H9 (cell line): ENCODE data around the gene SLC26A6. TPM values are rescaled to one million over a fixed set of nuclear protein-coding genes. Genes with fewer than 3 reads are reported as not detected.

Experiments
- DNase-seq: peaks from one replicate; pipeline ENCODE4 v3.0.0-alpha.2; 2017
- H2AFZ ChIP-seq: one replicate; pipeline ENCODE4 v1.6.1; 2013; ENCODE audit warnings: mild to moderate bottlenecking, low read length, control low read depth, moderate library complexity
- H2AK5ac ChIP-seq: 2 replicates; pipeline ENCODE4 v1.6.1; 2013; ENCODE audit warnings: low read length, control low read depth, mixed read lengths; ENCODE audit not compliant: insufficient read length
- H2BK120ac ChIP-seq: one replicate; pipeline ENCODE4 v1.6.1; 2013; ENCODE audit warnings: low read depth, mild to moderate bottlenecking, low read length, control low read depth, inconsistent platforms; ENCODE audit not compliant: poor library complexity, severe bottlenecking
- H2BK12ac ChIP-seq: 2 replicates; pipeline ENCODE4 v1.6.1; 2013; ENCODE audit warnings: low read length, control low read depth, mixed read lengths, low read depth; ENCODE audit not compliant: insufficient read length
- H2BK15ac ChIP-seq: 2 replicates; pipeline ENCODE4 v1.6.1; 2013; ENCODE audit warnings: low read depth, low read length, control low read depth
- H2BK20ac ChIP-seq: one replicate; pipeline ENCODE4 v1.6.1; 2013; ENCODE audit warnings: low read depth, mild to moderate bottlenecking, low read length, control low read depth, inconsistent platforms; ENCODE audit not compliant: poor library complexity, severe bottlenecking
- H2BK5ac ChIP-seq: 2 replicates; pipeline ENCODE4 v1.6.1; 2013; ENCODE audit warnings: low read length, control low read depth, mixed read lengths; ENCODE audit not compliant: insufficient read length
- H3K14ac ChIP-seq: 2 replicates; pipeline ENCODE4 v1.6.1; 2013; ENCODE audit warnings: low read length, control low read depth; ENCODE audit not compliant: insufficient read depth
- H3K18ac ChIP-seq: 2 replicates; pipeline ENCODE4 v1.6.1; 2013; ENCODE audit warnings: low read depth, mild to moderate bottlenecking, mixed read lengths, low read length, control low read depth; ENCODE audit not compliant: insufficient read length
- H3K23ac ChIP-seq: 2 replicates; pipeline ENCODE4 v1.6.1; 2013; ENCODE audit warnings: low read length, control low read depth, mixed read lengths, low read depth; ENCODE audit not compliant: insufficient read length
- H3K23me2 ChIP-seq: 2 replicates; pipeline ENCODE4 v1.6.1; 2013; ENCODE audit warnings: low read depth, mild to moderate bottlenecking, mixed read lengths, low read length, control low read depth; ENCODE audit not compliant: insufficient read length, poor library complexity, severe bottlenecking
- H3K27ac ChIP-seq: 2 replicates; pipeline ENCODE4 v1.5.1; 2013; ENCODE audit warnings: low read length, control low read depth, mixed read lengths, low read depth; ENCODE audit not compliant: insufficient read length
- H3K27me3 ChIP-seq: 2 replicates; pipeline ENCODE4 v1.6.1; 2013; ENCODE audit warnings: low read length, control low read depth, inconsistent platforms; ENCODE audit not compliant: insufficient read depth
- H3K4ac ChIP-seq: 2 replicates; pipeline ENCODE4 v1.6.1; 2013; ENCODE audit warnings: low read depth, mild to moderate bottlenecking, control low read depth, inconsistent platforms, low read length, moderate library complexity
- H3K4me1 ChIP-seq: 2 replicates; pipeline ENCODE4 v1.6.1; 2013; ENCODE audit warnings: low read length, control low read depth, inconsistent platforms; ENCODE audit not compliant: insufficient read depth
- H3K4me2 ChIP-seq: 2 replicates; pipeline ENCODE4 v1.6.1; 2013; ENCODE audit warnings: low read length, control low read depth, mixed read lengths; ENCODE audit not compliant: insufficient read length, insufficient read depth
- H3K56ac ChIP-seq: 2 replicates; pipeline ENCODE4 v1.6.1; 2013; ENCODE audit warnings: low read depth, mild to moderate bottlenecking, mixed read lengths, low read length, control low read depth; ENCODE audit not compliant: insufficient read length
- H3K79me1 ChIP-seq: 2 replicates; pipeline ENCODE4 v1.6.1; 2013; ENCODE audit warnings: low read depth, mild to moderate bottlenecking, moderate library complexity, low read length, control low read depth, inconsistent platforms; ENCODE audit not compliant: insufficient read depth, poor library complexity, severe bottlenecking
- H3K79me2 ChIP-seq: 2 replicates; pipeline ENCODE4 v1.6.1; 2013; ENCODE audit warnings: low read length, control low read depth, inconsistent platforms; ENCODE audit not compliant: insufficient read depth
- H3K9ac ChIP-seq: 2 replicates; pipeline ENCODE4 v1.6.1; 2013; ENCODE audit warnings: low read length, control low read depth, mixed read lengths; ENCODE audit not compliant: insufficient read length; ENCODE audit errors: extremely low read depth
- H3K9me3 ChIP-seq: one replicate; pipeline ENCODE4 v1.6.1; 2013; ENCODE audit warnings: low read depth, low read length, inconsistent platforms; ENCODE audit not compliant: control insufficient read depth
- H3T11ph ChIP-seq: one replicate; pipeline ENCODE4 v1.6.1; 2013; ENCODE audit warnings: mild to moderate bottlenecking, low read length, control low read depth, inconsistent platforms
- H4K20me1 ChIP-seq: one replicate; pipeline ENCODE4 v1.6.1; 2013; ENCODE audit not compliant: control insufficient read depth, insufficient read length, insufficient read depth
- H4K5ac ChIP-seq: 2 replicates; pipeline ENCODE4 v1.6.1; 2013; ENCODE audit warnings: low read depth, mild to moderate bottlenecking, mixed read lengths, low read length, control low read depth; ENCODE audit not compliant: insufficient read length
- H4K8ac ChIP-seq: replicated peaks from 2 replicates; pipeline ENCODE4 v1.6.1; 2013; ENCODE audit warnings: low read length, control low read depth, mixed read lengths, low read depth; ENCODE audit not compliant: insufficient read length
- H4K91ac ChIP-seq: 2 replicates; pipeline ENCODE4 v1.6.1; 2013; ENCODE audit warnings: low read depth, mild to moderate bottlenecking, moderate library complexity, mixed read lengths, low read length, control low read depth; ENCODE audit not compliant: insufficient read length
- H3K27ac Mint-ChIP-seq, 3 experiments: 2 replicates in 2 of 3; 3 replicates in 1 of 3; pipeline ENCODE4 v1.8.0; 2020 to 2021; ENCODE audit warnings: mixed read lengths in 3 of 3, mild to moderate bottlenecking in 1 of 3, moderate library complexity in 1 of 3
- H3K27me3 Mint-ChIP-seq: 2 replicates; pipeline ENCODE4 v1.8.0; 2021; ENCODE audit warnings: low read depth, mild to moderate bottlenecking, moderate library complexity, mixed read lengths
- H3K36me3 Mint-ChIP-seq, 3 experiments: 2 replicates in 2 of 3; 3 replicates in 1 of 3; pipeline ENCODE4 v1.8.0; 2020 to 2021; ENCODE audit warnings: low read depth in 3 of 3, mixed read lengths in 3 of 3; ENCODE audit not compliant: insufficient read depth in 1 of 3
- H3K4me1 Mint-ChIP-seq, 2 experiments: 2 replicates each; pipeline ENCODE4 v1.8.0; 2020; ENCODE audit warnings: mixed read lengths in 2 of 2
- H3K4me3 Mint-ChIP-seq, 2 experiments: 2 replicates in 1 of 2; 3 replicates in 1 of 2; pipeline ENCODE4 v1.8.0; 2020 to 2021; ENCODE audit warnings: mild to moderate bottlenecking in 2 of 2, mixed read lengths in 2 of 2, moderate library complexity in 1 of 2
- H3K9me3 Mint-ChIP-seq, 2 experiments: 2 replicates in 1 of 2; 3 replicates in 1 of 2; pipeline ENCODE4 v1.8.0; 2020; ENCODE audit warnings: mild to moderate bottlenecking in 2 of 2, mixed read lengths in 2 of 2, moderate library complexity in 1 of 2
- CTCF ChIP-seq: fragments of 200-600 bp; sonication (generic); conservative IDR thresholded peaks from 3 replicates; pipeline ENCODE4 v1.8.0; 2021; ENCODE audit warnings: antibody characterized with exemption, mild to moderate bottlenecking
- WGBS: extraction: QIAGEN DNeasy Blood & Tissue Kit; methylation state at CpG from one replicate; pipeline ENCODE4 v1.1.7; 2013; ENCODE audit warnings: missing lambda C conversion rate, low lambda C conversion rate, mixed read lengths; ENCODE audit not compliant: insufficient read length; ENCODE audit errors: extremely low coverage; 5-methylcytosine and 5-hydroxymethylcytosine counted together
- total RNA-seq: library from RNA; stranded (reverse); gene quantifications from 2 replicates; pipeline ENCODE4 v1.2.1, GENCODE V29; 2021

SLC26A6 gene
- total RNA-seq, 1 experiment from 2014 or later, result 61.3 TPM

GRCh38 chr3:48660800-48661400 lies 25.6 kb upstream of the SLC26A6 start:
- H3K4ac ChIP-seq, result no peak overlapping the region
- no peak overlapping the region for H2BK12ac ChIP-seq
- no peak overlapping the region for H2BK120ac ChIP-seq
- Mint-ChIP-seq H3K9me3 (peaks cover 2 to 3% of the 10 kb centered on the region in 2 experiments; a peak in 2 of 5 replicates), H3K27me3 (peaks cover 4% of the 10 kb centered on the region; the same call in 1 of the 2 replicates), H3K27ac (no peak overlapping the region), H3K36me3 (peaks cover 23 to 37% (median 30%) of the 10 kb centered on the region in 3 experiments), H3K4me1 (peaks cover 16 to 25% of the 10 kb centered on the region in 2 experiments), H3K4me3 (peak overlapping the region; percentile 14 to 84; a peak in 2 of 5 replicates)
- TF ChIP-seq CTCF, result no peak
- H3T11ph ChIP-seq, result no peak overlapping the region
- H2BK5ac ChIP-seq, result no peak overlapping the region
- H3K23ac ChIP-seq, result no peak overlapping the region
- H4K8ac ChIP-seq, result no peak overlapping the region
- H3K18ac ChIP-seq, result no peak overlapping the region
- H3K9me3 ChIP-seq, result no peaks in the 10 kb centered on the region
- H3K14ac ChIP-seq, result no peak overlapping the region
- H3K27ac ChIP-seq, result no peak overlapping the region
- H3K9ac ChIP-seq, result no peak overlapping the region
- H2BK15ac ChIP-seq, result no peak overlapping the region
- peaks cover 18% of the 10 kb centered on the region for H3K23me2 ChIP-seq
- no peaks in the 10 kb centered on the region for H3K79me2 ChIP-seq
- H4K5ac ChIP-seq, result no peak overlapping the region
- WGBS, result no CpG with 5 or more reads among the region's 61 CpGs
- no peak overlapping the region for H2AK5ac ChIP-seq
- H4K20me1 ChIP-seq, result no peaks in the 10 kb centered on the region
- no peak overlapping the region for H2AFZ ChIP-seq
- H3K4me2 ChIP-seq, result peak overlapping the region; percentile 63
- no peak overlapping the region for H3K56ac ChIP-seq
- H2BK20ac ChIP-seq, result no peak overlapping the region
- H4K91ac ChIP-seq, result no peak overlapping the region
- H3K4me1 ChIP-seq, result no peaks in the 10 kb centered on the region
- H3K79me1 ChIP-seq, result no peaks in the 10 kb centered on the region
- DNase-seq, result no peak
- H3K27me3 ChIP-seq, result no peaks in the 10 kb centered on the region
